ENCODE results near the gene PRX. TPM values are rescaled to one million over a fixed set of nuclear protein-coding genes. Genes with fewer than 3 reads are reported as not detected.

PRX gene
- total RNA-seq, 1 donor from 2014 or later: 3.3 TPM

GRCh38 chr19:40417643-40417981, 4.4 kb upstream of the PRX start:
- intact Hi-C loops (cut with micrococcal nuclease): no loop called here
- Histone ChIP-seq H3K4me3 (no peak overlapping the region), H3K4me1 (peaks cover 77% of the 10 kb centered on the region), H3K9me3 (replicated peaks) (no peaks in the 10 kb centered on the region), H3K27me3 (ENCODE audit: low read depth) (no peaks in the 10 kb centered on the region), H3K27ac (replicated peaks) (peak overlapping the region; percentile 99), H3K36me3 (peaks cover 5% of the 10 kb centered on the region)
- TF ChIP-seq CTCF (IDR thresholded peaks at IDR 0.05; ENCODE audit: borderline replicate concordance): no peak
- no peak for DNase-seq

- peak; percentile 59 for DNase-seq
- Histone ChIP-seq H3K36me3 (peaks cover under 1% of the 10 kb centered on the region), H3K9me3 (replicated peaks) (no peaks in the 10 kb centered on the region), H3K27me3 (ENCODE audit: low read depth) (no peaks in the 10 kb centered on the region), H3K4me1 (peaks cover 77% of the 10 kb centered on the region), H3K4me3 (no peak overlapping the region), H3K27ac (replicated peaks) (peak overlapping the region; percentile 99)
- no peak for TF ChIP-seq CTCF (IDR thresholded peaks at IDR 0.05; ENCODE audit: borderline replicate concordance)
- intact Hi-C loops (cut with micrococcal nuclease): no loop called here
Observed at GRCh38 chr19:40416918-40417642, 3.9 kb upstream of the PRX start.

GRCh38 chr19:40415768-40416167, 2.6 kb upstream of the PRX start:
- no peaks in the 10 kb centered on the region for H3K27me3 ChIP-seq (ENCODE audit: low read depth)
- peaks cover 79% of the 10 kb centered on the region for H3K4me1 ChIP-seq
- H3K27ac ChIP-seq (replicated peaks): peak overlapping the region; percentile 99
- no peak for TF ChIP-seq CTCF (IDR thresholded peaks at IDR 0.05; ENCODE audit: borderline replicate concordance)
- intact Hi-C loops (cut with micrococcal nuclease): no loop called here
- no peaks in the 10 kb centered on the region for H3K36me3 ChIP-seq
- no peak overlapping the region for H3K4me3 ChIP-seq
- H3K9me3 ChIP-seq (replicated peaks): no peaks in the 10 kb centered on the region
- no peak for DNase-seq

- Histone ChIP-seq H3K4me3 (no peak overlapping the region), H3K4me1 (peaks cover 74% of the 10 kb centered on the region), H3K27ac (replicated peaks) (peak overlapping the region; percentile 96), H3K9me3 (replicated peaks) (no peaks in the 10 kb centered on the region), H3K27me3 (ENCODE audit: low read depth) (no peaks in the 10 kb centered on the region), H3K36me3 (no peaks in the 10 kb centered on the region)
- intact Hi-C loops (cut with micrococcal nuclease): no loop called here
- DNase-seq: no peak
- TF ChIP-seq CTCF (IDR thresholded peaks at IDR 0.05; ENCODE audit: borderline replicate concordance): no peak
Observed at GRCh38 chr19:40414542-40415535, 1.7 kb upstream of the PRX start.

- Histone ChIP-seq H3K27me3 (ENCODE audit: low read depth) (no peaks in the 10 kb centered on the region), H3K27ac (replicated peaks) (peak overlapping the region; percentile 96), H3K4me3 (no peak overlapping the region), H3K36me3 (no peaks in the 10 kb centered on the region), H3K4me1 (peaks cover 76% of the 10 kb centered on the region), H3K9me3 (replicated peaks) (no peaks in the 10 kb centered on the region)
- intact Hi-C loops (cut with micrococcal nuclease): no loop called here
- no peak for DNase-seq
- TF ChIP-seq CTCF (IDR thresholded peaks at IDR 0.05; ENCODE audit: borderline replicate concordance): no peak
Observed at GRCh38 chr19:40412866-40413265, 312 bp downstream of the PRX start.
